HEK293 (cell line): ENCODE data around the gene SLC6A6.

ENCODE experiments used
- CTCF ChIA-PET: fragments of 350-600 bp; formaldehyde crosslinking; extraction: SDS; loops from one replicate; lab custom pipeline; 2021; ENCODE audit warnings: antibody characterized with exemption; lab: Yijun Ruan, JAX
- POLR2A ChIA-PET: fragments of 300-600 bp; formaldehyde crosslinking; extraction: SDS; loops from one replicate; lab custom pipeline; 2020; ENCODE audit warnings: antibody characterized with exemption, inconsistent platforms; lab: Yijun Ruan, JAX
- H3K27ac ChIP-seq: fragments of 200-500 bp; sonication (Bioruptor generic); 2 replicates; pipeline ENCODE4 v1.5.1; 2014; ENCODE audit warnings: low read depth, low read length, control low read depth, inconsistent platforms; ENCODE audit errors: extremely low read depth
- H3K36me3 ChIP-seq, 2 experiments: fragments of 200-500 bp in 1 of 2; sonication (Bioruptor generic) in 1 of 2; 1 replicate in 1 of 2; 2 replicates in 1 of 2; pipeline ENCODE4 v1.5.1; 2014 to 2017; ENCODE audit warnings: inconsistent platforms in 2 of 2, low read length in 2 of 2; ENCODE audit not compliant: control insufficient read depth in 2 of 2, insufficient read depth in 1 of 2
- H3K4me1 ChIP-seq: fragments of 200-500 bp; sonication (Bioruptor generic); 2 replicates; pipeline ENCODE4 v1.5.1; 2014; ENCODE audit warnings: mild to moderate bottlenecking, low read length, inconsistent platforms; ENCODE audit not compliant: control insufficient read depth, insufficient read depth
- H3K4me3 ChIP-seq: 2 replicates; pipeline ENCODE4 v1.5.1; 2011; ENCODE audit warnings: low read depth, mild to moderate bottlenecking, control low read depth, low read length, moderate library complexity
- H3K9me3 ChIP-seq: fragments of 200-500 bp; sonication (Bioruptor generic); 2 replicates; pipeline ENCODE4 v1.5.1; 2014; ENCODE audit warnings: low read depth, low read length, inconsistent platforms; ENCODE audit not compliant: control insufficient read depth, insufficient read depth
- BCL11B ChIP-seq: fragments of 450-650 bp; formaldehyde crosslinking; IDR thresholded peaks from 2 replicates; pipeline ENCODE4 v1.5.1; 2016; ENCODE audit warnings: low read depth, missing biosample characterization, missing genetic modification characterization
- INSM2 ChIP-seq: fragments of 450-650 bp; formaldehyde crosslinking; IDR thresholded peaks from 2 replicates; pipeline ENCODE4 v1.5.1; 2016; ENCODE audit warnings: missing biosample characterization, missing genetic modification characterization
- SCRT2 ChIP-seq: fragments of 450-650 bp; formaldehyde crosslinking; IDR thresholded peaks from 2 replicates; pipeline ENCODE4 v1.5.1; 2016; ENCODE audit warnings: missing biosample characterization, missing genetic modification characterization
- SP2 ChIP-seq: fragments of 450-650 bp; formaldehyde crosslinking; IDR thresholded peaks from 2 replicates; pipeline ENCODE4 v1.5.1; 2016; ENCODE audit warnings: missing biosample characterization, missing genetic modification characterization
- ZBTB1 ChIP-seq: fragments of 450-650 bp; formaldehyde crosslinking; IDR thresholded peaks from 2 replicates; pipeline ENCODE4 v1.5.1; 2016; ENCODE audit warnings: missing biosample characterization, missing genetic modification characterization
- ZBTB20 ChIP-seq: fragments of 450-650 bp; formaldehyde crosslinking; IDR thresholded peaks from 2 replicates; pipeline ENCODE4 v1.5.1; 2016; ENCODE audit warnings: missing biosample characterization, missing genetic modification characterization
- ZNF132 ChIP-seq: fragments of 450-650 bp; formaldehyde crosslinking; IDR thresholded peaks from 2 replicates; pipeline ENCODE4 v1.5.1; 2017; ENCODE audit warnings: missing biosample characterization, missing genetic modification characterization, borderline replicate concordance
- ZNF133 ChIP-seq: fragments of 450-650 bp; formaldehyde crosslinking; IDR thresholded peaks from 2 replicates; pipeline ENCODE4 v1.5.1; 2016; ENCODE audit warnings: missing biosample characterization, missing genetic modification characterization
- ZNF138 ChIP-seq: fragments of 450-650 bp; formaldehyde crosslinking; IDR thresholded peaks from 2 replicates; pipeline ENCODE4 v1.5.1; 2016; ENCODE audit warnings: missing biosample characterization, missing genetic modification characterization, borderline replicate concordance
- ZNF335 ChIP-seq: fragments of 450-650 bp; formaldehyde crosslinking; conservative IDR thresholded peaks from 2 replicates; pipeline ENCODE4 v1.5.1; 2016; ENCODE audit warnings: missing biosample characterization, missing genetic modification characterization
- ZNF560 ChIP-seq: fragments of 450-650 bp; formaldehyde crosslinking; IDR thresholded peaks from 2 replicates; pipeline ENCODE4 v1.5.1; 2017; ENCODE audit warnings: missing biosample characterization, missing genetic modification characterization, borderline replicate concordance
- ZNF600 ChIP-seq: fragments of 450-650 bp; formaldehyde crosslinking; IDR thresholded peaks from 2 replicates; pipeline ENCODE4 v1.5.1; 2016; ENCODE audit warnings: missing biosample characterization, missing genetic modification characterization
- ZNF621 ChIP-seq: fragments of 450-650 bp; formaldehyde crosslinking; IDR thresholded peaks from 2 replicates; pipeline ENCODE4 v1.5.1; 2017; ENCODE audit warnings: missing biosample characterization, missing genetic modification characterization
- ZNF658 ChIP-seq: fragments of 450-650 bp; formaldehyde crosslinking; IDR thresholded peaks from 2 replicates; pipeline ENCODE4; 2016; ENCODE audit warnings: missing biosample characterization, missing genetic modification characterization
- ZNF660 ChIP-seq: fragments of 450-650 bp; IDR thresholded peaks from 2 replicates; pipeline ENCODE4 v1.5.1; 2018; ENCODE audit warnings: missing biosample characterization, mild to moderate bottlenecking, missing genetic modification characterization
- ZNF692 ChIP-seq: fragments of 450-650 bp; formaldehyde crosslinking; IDR thresholded peaks from 2 replicates; pipeline ENCODE4 v1.5.1; 2016; ENCODE audit warnings: missing biosample characterization, missing genetic modification characterization
- ZNF768 ChIP-seq: fragments of 450-650 bp; formaldehyde crosslinking; IDR thresholded peaks from 2 replicates; pipeline ENCODE4 v1.5.1; 2018; ENCODE audit warnings: missing biosample characterization, mild to moderate bottlenecking, missing genetic modification characterization
- ZNF792 ChIP-seq: fragments of 450-650 bp; formaldehyde crosslinking; IDR thresholded peaks from 2 replicates; pipeline ENCODE4 v1.5.1; 2016; ENCODE audit warnings: missing biosample characterization, missing genetic modification characterization
- TF ChIP-seq, protein P1 (sequence below): fragments of 450-650 bp; formaldehyde crosslinking; IDR thresholded peaks from 2 replicates; pipeline ENCODE4 v1.5.1; 2016; ENCODE audit warnings: missing biosample characterization, missing genetic modification characterization

Gene SLC6A6

DNA sequence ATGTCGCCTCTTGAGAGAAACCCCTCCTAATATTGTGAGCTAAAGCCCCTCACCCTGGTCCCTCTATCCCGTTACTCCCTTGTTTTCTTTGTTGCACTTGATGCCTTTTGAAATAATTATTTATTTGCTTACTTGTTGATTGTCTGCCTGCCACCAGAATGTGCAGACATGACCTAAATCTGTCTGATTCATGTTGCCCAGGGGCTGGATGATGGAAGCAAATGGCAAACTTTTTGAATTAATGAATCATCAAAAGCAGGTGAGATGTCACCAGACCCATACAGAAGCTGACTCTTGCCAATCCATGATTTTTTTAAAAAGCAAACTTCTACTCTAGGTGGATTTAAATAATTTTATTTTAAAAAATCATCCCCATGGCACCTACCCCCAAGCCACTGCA lies 88.4 kb downstream of the SLC6A6 start:
- no peak for TF ChIP-seq ZNF600 (tag by site-specific recombination)
- TF ChIP-seq SCRT2 (tag by site-specific recombination) = peak; percentile 85
- TF ChIP-seq ZNF560 = no peak
- no peak for TF ChIP-seq SP2 (tag by site-specific recombination)
- POLR2A ChIA-PET = no interaction called here
- no peak overlapping the region for H3K27ac ChIP-seq
- H3K36me3 ChIP-seq = peaks cover 0 to 4% of the 10 kb centered on the region in 2 experiments; a peak in 1 of 3 replicates
- H3K4me3 ChIP-seq = no peak overlapping the region
- no peaks in the 10 kb centered on the region for H3K9me3 ChIP-seq
- no peaks in the 10 kb centered on the region for H3K4me1 ChIP-seq
- CTCF ChIA-PET = interaction anchor here (0.5 to 1.5 kb wide), 3 partner anchors 161 to 285 kb away, joined by 3 to 6 read pairs (median 6); no protein-coding TSS in a partner anchor

DNA sequence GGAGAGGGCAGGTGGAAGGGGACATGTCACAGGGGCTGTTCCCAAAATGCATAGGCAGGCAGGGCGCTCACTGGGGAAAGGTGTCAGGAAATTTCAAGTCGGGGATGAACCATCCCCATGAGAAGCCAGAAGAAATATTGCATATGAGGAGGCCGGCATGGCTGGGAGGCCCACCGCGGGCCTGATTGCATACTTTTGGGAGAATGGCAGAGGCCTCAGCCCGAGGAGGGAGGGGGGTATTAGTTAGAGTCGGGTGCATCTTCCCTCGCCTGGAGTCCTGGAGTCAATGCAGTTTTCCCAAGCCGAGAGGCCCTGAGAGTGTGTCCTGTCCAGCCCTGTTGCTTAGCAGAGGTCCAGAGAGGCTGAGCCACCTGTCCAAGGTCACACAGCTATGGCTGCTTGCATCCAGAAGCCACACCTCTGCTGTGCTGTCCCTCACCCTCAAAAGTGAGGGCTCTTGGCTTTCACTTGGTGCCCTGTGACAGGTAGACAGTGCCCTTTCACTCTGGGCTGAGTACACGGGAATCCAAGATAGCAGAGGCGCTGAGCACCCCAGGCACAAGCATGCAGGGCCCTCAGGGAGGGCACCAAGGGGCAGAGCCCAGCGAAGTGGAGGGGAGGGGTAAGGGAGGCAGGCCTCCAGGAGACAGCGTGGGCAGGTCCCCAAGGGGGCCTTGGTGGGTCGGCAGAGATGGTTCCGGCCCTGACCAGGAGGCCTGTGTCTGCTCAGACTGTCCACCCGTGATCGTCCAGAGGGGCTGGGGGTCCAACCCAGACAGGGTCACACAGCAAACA lies 89.2 kb downstream of the SLC6A6 start:
- no peaks in the 10 kb centered on the region for H3K9me3 ChIP-seq
- ChIA-PET POLR2A (interaction anchor here (0.7 kb wide), 1 partner anchor 13 kb away, joined by 3 read pairs; no protein-coding TSS in a partner anchor), CTCF (interaction anchor here (1.0 to 1.5 kb wide), 2 partner anchors 162 to 285 kb away, joined by 3 to 6 read pairs; no protein-coding TSS in a partner anchor)
- TF ChIP-seq ZNF768 (tag by site-specific recombination) = peak; percentile 75
- no peak for TF ChIP-seq ZBTB1 (tag by site-specific recombination)
- no peak overlapping the region for H3K4me3 ChIP-seq
- H3K36me3 ChIP-seq = peaks cover 0 to 4% of the 10 kb centered on the region in 2 experiments; a peak in 1 of 3 replicates
- no peaks in the 10 kb centered on the region for H3K4me1 ChIP-seq
- no peak overlapping the region for H3K27ac ChIP-seq

DNA sequence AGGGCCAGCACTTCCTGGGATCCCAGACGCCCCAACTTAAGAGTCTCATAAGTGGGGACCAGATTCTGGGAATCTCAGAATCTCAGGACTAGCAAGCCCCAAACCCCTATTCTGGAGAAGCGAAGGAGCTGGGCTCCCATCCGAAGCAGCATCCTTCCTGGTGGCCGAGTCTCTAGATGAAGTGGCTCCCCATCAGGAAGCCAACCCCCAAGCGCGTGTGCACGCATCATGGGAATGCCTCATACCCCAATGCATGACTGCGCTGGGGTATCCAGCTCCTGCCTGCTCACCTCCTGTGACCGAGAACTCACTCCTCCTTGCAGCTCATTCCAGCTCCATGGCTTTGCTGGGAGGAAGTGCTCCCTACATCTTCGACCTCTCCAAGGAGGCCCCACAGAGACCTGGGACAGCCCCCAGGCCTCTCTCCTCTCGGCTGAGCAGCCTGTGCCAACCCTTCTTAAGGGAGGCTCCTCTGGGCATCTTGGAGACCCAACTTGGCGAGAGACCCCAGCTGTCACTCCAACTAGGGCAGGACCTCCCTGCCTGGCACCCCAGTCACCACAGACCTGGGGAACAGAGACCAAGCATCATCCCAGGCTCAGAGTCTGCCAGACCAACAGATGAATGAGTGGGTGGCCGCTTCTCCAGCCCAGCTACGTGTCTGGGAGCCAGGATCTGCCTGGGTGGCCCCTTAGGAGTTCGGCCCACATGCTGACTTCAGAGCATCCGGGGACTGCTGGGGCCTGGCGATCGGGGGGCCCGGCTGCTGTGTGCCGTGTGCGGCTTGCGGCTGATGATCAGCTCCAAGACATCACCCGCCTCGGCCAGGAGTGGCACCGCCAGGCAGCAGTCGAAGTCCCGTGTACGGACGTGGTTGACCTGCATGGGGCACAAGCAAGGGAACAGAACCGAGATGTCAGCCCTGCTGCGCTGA lies 90.8 kb downstream of the SLC6A6 start:
- no peak overlapping the region for H3K27ac ChIP-seq
- no peaks in the 10 kb centered on the region for H3K9me3 ChIP-seq
- CTCF ChIA-PET = interaction anchor here (1.0 kb wide), 1 partner anchor 289 kb away, joined by 3 read pairs; no protein-coding TSS in a partner anchor
- no peak for TF ChIP-seq INSM2 (tag by site-specific recombination)
- TF ChIP-seq ZBTB20 (tag by site-specific recombination) = no peak
- TF ChIP-seq ZNF658 (tag by site-specific recombination) = no peak
- no peak for TF ChIP-seq ZNF132
- no peak for TF ChIP-seq ZNF335
- no peak for TF ChIP-seq ZNF621 (tag by site-specific recombination)
- TF ChIP-seq ZNF792 (tag by site-specific recombination) = no peak
- TF ChIP-seq BCL11B (tag by site-specific recombination) = no peak
- TF ChIP-seq ZNF660 (tag by site-specific recombination) = no peak
- no peak for TF ChIP-seq ZNF692 (tag by site-specific recombination)
- no peak for TF ChIP-seq ZNF133 (tag by site-specific recombination)
- TF ChIP-seq, protein P1, sequence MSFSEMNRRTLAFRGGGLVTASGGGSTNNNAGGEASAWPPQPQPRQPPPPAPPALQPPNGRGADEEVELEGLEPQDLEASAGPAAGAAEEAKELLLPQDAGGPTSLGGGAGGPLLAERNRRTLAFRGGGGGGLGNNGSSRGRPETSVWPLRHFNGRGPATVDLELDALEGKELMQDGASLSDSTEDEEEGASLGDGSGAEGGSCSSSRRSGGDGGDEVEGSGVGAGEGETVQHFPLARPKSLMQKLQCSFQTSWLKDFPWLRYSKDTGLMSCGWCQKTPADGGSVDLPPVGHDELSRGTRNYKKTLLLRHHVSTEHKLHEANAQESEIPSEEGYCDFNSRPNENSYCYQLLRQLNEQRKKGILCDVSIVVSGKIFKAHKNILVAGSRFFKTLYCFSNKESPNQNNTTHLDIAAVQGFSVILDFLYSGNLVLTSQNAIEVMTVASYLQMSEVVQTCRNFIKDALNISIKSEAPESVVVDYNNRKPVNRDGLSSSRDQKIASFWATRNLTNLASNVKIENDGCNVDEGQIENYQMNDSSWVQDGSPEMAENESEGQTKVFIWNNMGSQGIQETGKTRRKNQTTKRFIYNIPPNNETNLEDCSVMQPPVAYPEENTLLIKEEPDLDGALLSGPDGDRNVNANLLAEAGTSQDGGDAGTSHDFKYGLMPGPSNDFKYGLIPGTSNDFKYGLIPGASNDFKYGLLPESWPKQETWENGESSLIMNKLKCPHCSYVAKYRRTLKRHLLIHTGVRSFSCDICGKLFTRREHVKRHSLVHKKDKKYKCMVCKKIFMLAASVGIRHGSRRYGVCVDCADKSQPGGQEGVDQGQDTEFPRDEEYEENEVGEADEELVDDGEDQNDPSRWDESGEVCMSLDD = no peak
- TF ChIP-seq ZNF138 (tag by site-specific recombination) = no peak
- TF ChIP-seq, all 188 proteins: peak for 0
- no peaks in the 10 kb centered on the region for H3K4me1 ChIP-seq
- H3K36me3 ChIP-seq = peaks cover 0 to 4% of the 10 kb centered on the region in 2 experiments; a peak in 1 of 3 replicates
- POLR2A ChIA-PET = no interaction called here
- no peak overlapping the region for H3K4me3 ChIP-seq
